Anterior cingulate cortex (tissue), 58 donors: ENCODE results near the gene SMYD4.
"Not testable (repeated sequence)": the region's sequence is repeated elsewhere in the genome, so short reads cannot be mapped to it uniquely, and the experiment has no call there.

Experiments used
- DNase-seq, 58 donors: peaks; one replicate each; lab custom pipeline; 2025; lab: John Stamatoyannopoulos, UW

SMYD4 gene

DNA sequence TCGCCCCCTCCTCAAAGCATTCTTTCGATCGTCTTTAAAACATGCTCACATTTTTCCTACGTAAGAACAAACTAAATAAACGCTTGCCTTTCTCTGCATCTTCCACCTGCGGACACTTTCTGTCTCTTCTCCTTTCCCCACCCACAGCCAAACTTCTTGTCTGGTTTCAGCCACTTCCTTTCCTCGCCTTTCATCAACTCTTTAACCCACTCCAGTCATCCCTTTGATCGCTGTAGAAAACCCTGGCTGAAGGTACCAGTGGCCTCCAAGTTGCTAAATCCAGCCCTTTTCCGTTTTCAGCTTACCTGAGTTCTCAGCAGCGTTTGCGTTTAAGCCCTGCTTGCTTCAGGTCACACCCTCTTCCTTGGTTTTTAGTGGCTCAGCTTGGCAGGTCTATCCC lies 586 bp upstream of the SMYD4 start:
- DNase-seq = peak in 2 of 58 donors; percentile 9 to 24

- DNase-seq = peak in 11 of 58 donors; percentile 10 to 56 (median 25)
Measured at GRCh38 chr17:1829216-1829591, 498 bp downstream of the SMYD4 start.

GRCh38 chr17:1820528-1821252 lies 9.0 kb downstream of the SMYD4 start:
- no peak for DNase-seq

DNA sequence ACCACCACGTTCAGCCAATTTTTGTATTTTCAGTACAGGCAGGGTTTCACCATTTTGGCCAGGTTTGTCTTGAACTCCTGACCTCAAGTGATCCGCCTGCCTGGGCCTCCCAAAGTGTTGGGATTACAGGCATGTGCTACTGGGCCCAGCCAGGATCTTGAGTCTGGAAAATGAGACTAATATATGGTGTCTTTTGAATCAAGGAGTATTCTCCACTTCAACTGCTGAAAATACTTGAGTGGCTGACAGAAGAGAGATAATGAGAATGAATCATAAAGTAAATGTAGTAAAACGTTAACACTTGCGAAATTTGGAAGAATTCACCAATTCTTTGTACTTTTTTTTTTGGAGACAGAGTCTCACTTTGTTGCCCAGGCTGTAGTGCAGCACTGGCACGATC lies 16.6 kb downstream of the SMYD4 start:
- DNase-seq = no peak

DNA sequence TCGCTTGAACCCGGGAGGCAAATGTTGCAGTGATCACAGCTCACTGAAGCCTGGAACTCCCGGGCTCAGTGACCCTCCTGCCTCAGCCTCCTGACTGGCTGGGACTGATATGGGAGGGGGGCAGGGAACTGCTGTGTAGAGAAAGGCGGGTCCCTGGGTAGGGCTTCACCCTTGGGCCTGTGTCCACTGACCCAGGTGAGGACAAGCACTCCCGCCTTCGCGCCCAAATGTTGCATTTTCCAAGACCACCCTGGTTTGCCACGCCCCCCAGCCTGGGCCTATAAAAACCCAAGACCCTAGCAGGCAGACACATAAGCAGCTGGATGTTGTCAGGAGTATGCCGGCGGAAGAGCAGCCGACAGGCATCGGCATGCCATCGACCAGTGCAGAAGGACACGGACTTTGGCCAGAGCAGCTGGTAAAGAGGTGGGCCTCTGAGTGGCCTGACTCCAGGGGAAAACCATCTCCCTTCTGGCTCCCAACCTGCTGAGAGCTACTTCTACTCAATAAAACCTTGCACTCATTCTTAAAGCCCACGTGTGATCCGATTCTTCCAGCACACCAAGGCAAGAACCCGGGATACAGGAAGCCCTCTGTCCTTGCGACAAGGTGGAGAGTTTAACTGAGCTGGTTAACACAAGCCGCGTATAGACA lies 19.1 kb downstream of the SMYD4 start:
- DNase-seq = no peak

- not testable (repeated sequence) for DNase-seq
Measured at GRCh38 chr17:1809815-1810214, 19.9 kb downstream of the SMYD4 start.

GRCh38 chr17:1808644-1809043 lies 21.1 kb downstream of the SMYD4 start:
- DNase-seq = no peak

DNA sequence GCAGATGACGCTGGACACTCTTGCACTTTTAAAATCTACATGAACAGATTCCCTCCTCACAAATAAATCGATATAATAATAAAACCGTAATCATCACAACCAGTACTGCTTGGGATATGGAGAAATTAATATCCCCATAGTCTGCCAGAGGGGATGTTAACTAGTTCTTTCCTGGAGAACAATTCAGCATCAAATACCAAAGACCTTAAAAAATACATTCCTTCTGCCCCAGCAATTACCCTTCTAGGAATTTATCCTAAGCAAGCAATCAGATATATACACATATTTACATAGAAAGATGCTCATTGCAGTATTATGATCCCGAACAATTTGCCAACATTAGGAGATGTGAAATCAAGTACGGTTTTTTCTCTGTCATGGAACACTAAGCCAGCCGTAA lies 21.8 kb downstream of the SMYD4 start:
- DNase-seq = no peak

DNA sequence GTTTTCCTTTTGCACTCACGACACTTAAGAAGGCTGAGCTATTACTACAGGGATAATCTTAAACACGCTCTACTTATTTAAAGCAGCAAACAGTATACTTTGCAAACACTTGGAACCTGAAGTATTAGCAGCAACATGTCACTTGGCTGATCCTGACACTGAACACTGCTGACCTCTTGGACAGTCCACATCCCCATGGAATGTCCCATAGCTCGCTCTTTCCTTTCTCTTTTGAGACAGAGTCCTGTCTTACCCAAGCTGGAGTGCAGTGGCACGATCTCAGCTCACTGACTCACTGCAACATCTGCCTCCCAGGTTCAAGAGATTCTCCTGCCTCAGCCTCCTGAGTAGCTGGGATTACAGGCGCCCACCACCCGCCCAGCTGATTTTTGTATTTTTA lies 26.4 kb downstream of the SMYD4 start:
- no peak for DNase-seq

GRCh38 chr17:1802429-1802828 lies 27.3 kb downstream of the SMYD4 start:
- DNase-seq = no peak

- no peak for DNase-seq
Measured at GRCh38 chr17:1800712-1801111, 29.0 kb downstream of the SMYD4 start.

- no peak for DNase-seq
Measured at GRCh38 chr17:1800240-1800639, 29.5 kb downstream of the SMYD4 start.

- DNase-seq = not testable (repeated sequence)
Measured at GRCh38 chr17:1797846-1798245, 31.9 kb downstream of the SMYD4 start.

DNA sequence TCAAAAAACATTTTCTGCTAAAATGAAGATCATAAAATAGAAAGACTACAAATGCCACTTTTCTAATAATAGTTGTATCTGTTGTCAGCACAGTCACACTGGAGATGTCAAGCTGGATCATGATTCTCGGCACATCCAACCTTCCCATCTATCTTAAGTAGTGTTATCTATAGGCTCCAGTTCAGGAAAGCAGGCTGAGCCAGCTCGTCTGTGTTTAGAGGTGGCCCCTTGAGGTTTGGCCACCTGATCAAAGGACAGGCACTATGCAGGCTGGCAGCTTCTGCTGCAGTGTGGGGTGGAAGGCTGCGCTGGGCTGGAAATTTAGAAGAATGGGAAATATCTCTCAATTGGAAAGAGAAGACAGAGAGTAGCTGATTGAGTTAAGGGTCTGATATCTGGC lies 32.4 kb downstream of the SMYD4 start:
- no peak for DNase-seq

DNA sequence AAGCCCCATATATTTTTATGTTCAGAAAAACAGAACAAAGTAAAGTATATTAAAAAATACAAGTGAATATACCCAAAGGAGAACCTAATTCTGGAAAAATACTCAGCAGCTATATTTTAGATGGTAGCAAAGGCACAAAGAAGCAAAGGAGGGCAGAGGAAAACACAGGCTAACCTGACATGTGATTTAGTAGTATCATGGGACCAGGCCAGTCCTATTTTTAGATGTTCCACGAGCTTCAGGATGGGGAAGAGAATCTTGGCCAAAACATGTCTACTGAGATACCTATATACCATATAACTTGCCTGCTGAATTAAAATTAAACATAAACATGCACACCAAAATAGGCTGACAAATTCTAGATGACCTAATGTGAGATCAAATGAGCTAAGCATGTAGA lies 32.9 kb downstream of the SMYD4 start:
- DNase-seq = peak in 6 of 58 donors; percentile 3 to 49 (median 20)

DNA sequence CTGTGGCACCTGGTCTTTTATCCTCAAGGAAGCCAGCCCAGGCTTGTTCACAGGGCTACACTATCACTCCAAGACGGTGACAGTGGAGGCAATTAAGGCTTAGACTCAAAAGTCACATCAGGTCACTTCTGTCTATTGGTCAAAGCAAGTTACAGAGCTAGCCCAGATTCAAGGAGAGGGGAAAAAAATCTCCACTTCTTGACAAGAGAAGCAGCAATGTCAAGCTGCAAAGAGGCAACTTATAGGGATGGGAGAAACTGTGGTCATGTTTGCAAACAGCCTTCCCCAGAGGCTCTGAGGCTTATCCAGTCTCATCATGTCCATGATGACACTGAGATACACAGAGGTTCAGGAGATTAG lies 36.3 kb downstream of the SMYD4 start:
- no peak for DNase-seq

DNA sequence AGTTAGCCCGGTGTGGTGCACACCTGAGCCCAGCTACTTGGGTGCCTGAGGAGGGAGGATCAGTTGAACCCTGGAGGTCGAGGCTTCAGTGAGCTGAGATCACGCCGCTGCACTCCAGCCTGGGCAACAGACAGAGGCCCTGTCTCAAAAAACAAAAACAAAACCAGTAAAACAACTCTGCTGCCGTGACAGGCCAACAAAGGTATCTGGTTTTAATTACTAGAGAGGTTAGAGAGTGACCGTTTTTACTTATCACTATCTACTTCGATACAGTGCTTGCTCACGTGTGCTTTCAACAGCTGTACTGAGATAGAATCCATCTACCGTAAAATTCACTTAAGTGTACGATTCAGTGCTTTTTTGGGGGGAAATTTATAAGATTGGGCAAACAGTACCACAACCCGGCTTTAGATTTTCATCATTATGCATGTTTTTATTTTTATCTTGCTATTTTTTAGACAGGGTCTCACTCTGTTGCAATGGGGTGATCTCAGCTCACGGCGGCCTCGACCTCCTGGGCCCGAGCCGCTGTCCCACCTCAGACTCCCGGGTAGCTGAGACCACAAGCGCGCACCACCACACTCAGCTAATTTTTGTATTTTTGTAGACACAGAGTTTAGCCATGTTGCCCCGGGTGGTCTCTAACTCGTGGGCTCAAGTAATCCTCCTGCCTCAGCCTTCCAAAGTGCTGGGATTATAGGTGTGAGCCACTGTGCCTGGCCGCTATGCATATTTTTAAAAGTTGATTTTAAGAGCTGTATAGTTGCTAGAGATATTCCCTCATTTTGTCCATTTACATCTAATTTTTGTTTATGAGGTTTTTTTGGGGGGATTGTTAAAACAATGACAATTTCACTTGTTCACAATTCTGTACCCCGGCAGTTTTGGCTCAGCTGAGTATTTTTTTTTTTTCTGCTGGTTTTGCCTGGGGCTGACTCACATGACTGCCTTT lies 36.9 kb downstream of the SMYD4 start:
- no peak for DNase-seq

- DNase-seq = no peak
Measured at GRCh38 chr17:1789936-1790335, 39.8 kb downstream of the SMYD4 start.

DNA sequence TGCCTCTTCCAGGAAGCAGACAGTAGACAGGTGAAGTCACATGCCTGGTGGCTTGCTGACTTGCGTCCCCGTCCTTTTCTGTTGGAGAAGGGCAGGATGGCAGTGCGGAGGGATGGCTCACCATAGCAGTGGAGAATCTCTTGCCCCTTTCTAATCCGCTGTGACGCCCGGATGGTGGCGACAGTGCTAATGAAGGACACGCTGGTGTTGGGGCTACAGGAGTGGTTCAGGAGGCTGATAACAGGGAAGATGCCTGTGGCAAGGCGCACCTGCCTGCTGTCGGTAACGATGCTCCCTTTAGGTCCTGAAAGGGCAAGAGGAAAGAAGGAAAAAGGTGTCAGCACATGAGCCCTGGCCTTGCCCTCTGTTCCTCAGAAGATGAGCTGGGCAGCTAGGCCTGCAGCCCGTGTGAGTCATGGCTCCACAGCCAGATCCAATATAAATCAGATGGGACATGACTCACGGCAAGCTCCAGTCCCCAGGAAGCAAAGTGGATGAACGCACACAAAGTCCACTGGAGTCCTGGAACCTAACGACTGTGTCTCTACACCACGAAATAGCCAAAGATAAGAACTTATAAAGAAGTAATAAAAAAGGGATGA lies 42.3 kb downstream of the SMYD4 start:
- DNase-seq = no peak

DNA sequence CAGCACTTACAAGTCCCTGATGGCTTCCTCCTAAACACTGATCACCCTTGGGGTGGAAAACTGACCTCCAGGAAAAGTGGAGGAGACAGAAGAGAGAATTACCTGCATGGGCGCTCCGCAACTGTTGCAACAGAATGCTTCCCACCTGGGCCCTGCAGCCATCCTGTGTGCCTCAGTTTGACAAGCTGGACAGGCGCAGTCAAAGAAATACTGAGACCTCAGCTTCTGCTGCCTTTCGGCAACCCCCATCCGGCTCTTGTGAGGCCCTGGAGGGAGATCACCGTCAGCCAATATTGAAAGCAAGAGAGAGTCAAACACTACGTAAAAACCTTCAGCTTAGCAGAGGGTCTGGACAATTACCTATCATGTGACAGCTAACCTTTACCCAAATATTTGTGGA lies 43.0 kb downstream of the SMYD4 start:
- DNase-seq = no peak

- DNase-seq = peak in 2 of 58 donors; percentile 6 to 17
Measured at GRCh38 chr17:1785930-1786329, 43.8 kb downstream of the SMYD4 start.
